Keratinocyte (primary cell): ENCODE results near the gene BAHCC1. TPM values are rescaled to one million over a fixed set of nuclear protein-coding genes. Genes with fewer than 3 reads are reported as not detected.

Experiments used
- DNase-seq: peaks from one replicate; pipeline ENCODE4 v3.0.0-alpha.2; 2011; ENCODE audit warnings: low read depth, missing footprints, low spot score
- FAIRE-seq: peaks from 2 replicates; lab custom pipeline; 2011; peaks lifted over from hg19 to GRCh38; lab: Jason Lieb, UNC
- H2AFZ ChIP-seq: 2 replicates; pipeline ENCODE4 v1.6.0; 2012; ENCODE audit warnings: low read length, control low read depth, inconsistent platforms; ENCODE audit not compliant: control insufficient read depth
- H3K27ac ChIP-seq: 2 replicates; pipeline ENCODE4 v1.5.1; 2011; ENCODE audit warnings: low read length; ENCODE audit not compliant: control insufficient read depth, insufficient read depth
- H3K27me3 ChIP-seq: 3 replicates; pipeline ENCODE4 v1.6.0; 2011; ENCODE audit warnings: low read length; ENCODE audit not compliant: control insufficient read depth, insufficient read depth; ENCODE audit errors: extremely low read depth
- H3K36me3 ChIP-seq, 2 experiments: 2 replicates in 1 of 2; 3 replicates in 1 of 2; pipeline ENCODE4 v1.5.1; 2011; ENCODE audit warnings: low read length in 2 of 2, mild to moderate bottlenecking in 1 of 2; ENCODE audit not compliant: control insufficient read depth in 2 of 2, insufficient read depth in 2 of 2; ENCODE audit errors: extremely low read depth in 1 of 2
- H3K4me1 ChIP-seq: 3 replicates; pipeline ENCODE4 v1.5.1; 2011; ENCODE audit warnings: low read length; ENCODE audit not compliant: control insufficient read depth, insufficient read depth; ENCODE audit errors: extremely low read depth
- H3K4me2 ChIP-seq: 3 replicates; pipeline ENCODE4 v1.6.0; 2011; ENCODE audit warnings: low read depth, low read length; ENCODE audit not compliant: control insufficient read depth, insufficient read depth; ENCODE audit errors: extremely low read depth
- H3K4me3 ChIP-seq, 3 experiments: fragments of 200-600 bp in 1 of 3; sonication (generic) in 1 of 3; 2 replicates in 2 of 3; 3 replicates in 1 of 3; pipeline ENCODE4 v1.5.1; 2011 to 2016; ENCODE audit warnings: low read length in 3 of 3, mild to moderate bottlenecking in 3 of 3, control low read depth in 2 of 3, inconsistent platforms in 1 of 3, low read depth in 1 of 3, mixed read lengths in 1 of 3, mixed run types in 1 of 3, moderate library complexity in 1 of 3; ENCODE audit not compliant: control insufficient read depth in 2 of 3, insufficient read depth in 2 of 3; ENCODE audit errors: extremely low read depth in 1 of 3
- H3K79me2 ChIP-seq: 2 replicates; pipeline ENCODE4 v1.6.0; 2012; ENCODE audit warnings: low read length; ENCODE audit not compliant: control insufficient read depth, insufficient read depth
- H3K9ac ChIP-seq: 3 replicates; pipeline ENCODE4 v1.6.0; 2011; ENCODE audit warnings: low read length; ENCODE audit not compliant: control insufficient read depth, insufficient read depth; ENCODE audit errors: extremely low read depth
- H3K9me1 ChIP-seq: 3 replicates; pipeline ENCODE4 v1.6.0; 2011; ENCODE audit warnings: low read length; ENCODE audit not compliant: control insufficient read depth, insufficient read depth; ENCODE audit errors: extremely low read depth
- H3K9me3 ChIP-seq: 2 replicates; pipeline ENCODE4 v1.5.1; 2012; ENCODE audit warnings: low read depth, low read length; ENCODE audit not compliant: control insufficient read depth
- H4K20me1 ChIP-seq: 3 replicates; pipeline ENCODE4 v1.6.0; 2011; ENCODE audit warnings: low read length; ENCODE audit not compliant: control insufficient read depth, insufficient read depth; ENCODE audit errors: extremely low read depth
- EZH2 ChIP-seq: IDR thresholded peaks from one replicate; pipeline ENCODE4 v1.6.1; 2012; ENCODE audit warnings: inconsistent platforms, mild to moderate bottlenecking, low read length, moderate library complexity
- dilution Hi-C: fragments of 300-500 bp; cut with MboI; formaldehyde crosslinking; loops from one replicate; pipeline ENCODE4 v1.7.0; 2020; ENCODE audit warnings: low sequenced_read_pairs; ENCODE audit not compliant: extremely low pct_ligation_motif_present
- polyA plus RNA-seq, 5 experiments: library from polyadenylated mRNA; depleted of rRNA in 3 of 5; stranded (reverse) in 3 of 5; stranded (forward) in 1 of 5; unstranded in 1 of 5; fragments of >200 nt; gene quantifications; 1 replicate in 1 of 5; 2 replicates in 3 of 5; 3 replicates in 1 of 5; pipeline versions ENCODE4 v1.2.1 to v1.2.3, GENCODE V29; 2011 to 2012; ENCODE audit warnings: missing spikeins in 2 of 5, low read depth in 1 of 5, low replicate concordance in 1 of 5
- TF ChIP-seq, protein P1 (sequence below), 3 experiments: IDR thresholded peaks in 1 of 3; conservative IDR thresholded peaks in 1 of 3; optimal IDR thresholded peaks in 1 of 3; 2 replicates in 2 of 3; 3 replicates in 1 of 3; pipeline versions ENCODE3 to v1.5.1; 2011; ENCODE audit warnings: low read length in 3 of 3, mild to moderate bottlenecking in 3 of 3, moderate library complexity in 2 of 3, control low read depth in 1 of 3, inconsistent platforms in 1 of 3; ENCODE audit not compliant: insufficient read depth in 2 of 3; ENCODE audit errors: extremely low read depth in 1 of 3

BAHCC1 gene
- polyA plus RNA-seq, 1 donor (not counting 4 experiments of a cell fraction or from before 2014, with no cell fraction given), result 0.52 TPM

DNA sequence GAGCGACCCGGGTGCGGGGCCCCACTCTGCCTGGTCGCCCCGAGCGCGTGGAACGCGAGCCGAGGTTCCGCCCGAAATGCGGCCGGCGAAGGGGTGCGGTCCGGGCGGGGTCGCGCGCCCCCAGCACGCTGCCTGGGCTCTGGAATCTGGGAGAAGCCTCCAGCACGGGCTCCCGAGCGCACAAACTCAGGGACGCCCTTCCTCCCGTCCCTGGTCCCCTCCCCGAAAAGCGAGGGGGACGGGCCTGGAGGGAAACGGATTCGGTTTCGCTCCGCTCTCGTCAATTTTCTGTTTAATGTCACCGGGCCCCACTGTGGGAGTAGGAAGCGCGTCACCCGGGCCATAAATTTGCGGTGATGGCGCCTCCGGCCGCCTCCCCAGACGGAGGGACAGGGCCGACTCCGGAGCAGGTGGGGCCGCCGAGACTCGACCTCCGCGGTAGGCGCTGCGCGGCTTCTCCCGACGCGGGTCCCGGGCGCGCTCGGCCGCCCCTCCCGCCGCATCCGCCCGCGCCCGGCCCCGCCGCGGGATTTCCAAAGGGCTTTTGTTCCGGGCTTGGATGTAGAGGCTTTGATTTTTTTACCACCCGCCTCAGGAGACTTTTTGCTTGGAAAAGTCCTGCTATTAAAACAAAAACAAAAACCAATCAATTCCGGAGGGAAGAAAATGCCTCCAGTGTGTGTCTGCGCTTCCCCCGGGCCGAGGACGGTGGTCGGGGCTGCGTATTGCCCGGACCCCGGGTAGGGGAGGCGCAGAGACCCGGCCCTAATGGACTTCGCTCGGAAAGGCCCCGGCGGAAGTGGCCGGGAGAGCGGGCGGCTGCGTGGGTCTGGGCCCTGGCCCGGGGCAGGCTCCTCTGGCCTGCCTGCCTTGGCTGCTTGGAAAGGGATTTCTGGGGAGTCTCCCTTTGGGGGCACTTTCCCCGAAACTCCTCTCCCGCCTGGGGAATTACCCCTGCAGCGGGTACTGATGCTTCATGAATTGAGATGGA lies 7.9 kb upstream of the BAHCC1 start:
- peak overlapping the region; percentile 29 for H2AFZ ChIP-seq
- peak overlapping the region; percentile 57 to 78 (median 62) for H3K4me3 ChIP-seq
- peak overlapping the region; percentile 79 for H3K4me2 ChIP-seq
- H3K4me1 ChIP-seq, result peaks cover 12% of the 10 kb centered on the region
- H4K20me1 ChIP-seq, result no peaks in the 10 kb centered on the region
- peaks cover 3% of the 10 kb centered on the region for H3K79me2 ChIP-seq
- no peaks in the 10 kb centered on the region for H3K9me1 ChIP-seq
- H3K36me3 ChIP-seq, result no peaks in the 10 kb centered on the region
- H3K27ac ChIP-seq, result peak overlapping the region; percentile 31
- H3K9ac ChIP-seq, result peak overlapping the region; percentile 67
- dilution Hi-C loops, result no loop called here
- peaks cover 7% of the 10 kb centered on the region for H3K27me3 ChIP-seq
- DNase-seq (no peak), FAIRE-seq (no peak)
- no peak for TF ChIP-seq EZH2
- TF ChIP-seq, protein P1, sequence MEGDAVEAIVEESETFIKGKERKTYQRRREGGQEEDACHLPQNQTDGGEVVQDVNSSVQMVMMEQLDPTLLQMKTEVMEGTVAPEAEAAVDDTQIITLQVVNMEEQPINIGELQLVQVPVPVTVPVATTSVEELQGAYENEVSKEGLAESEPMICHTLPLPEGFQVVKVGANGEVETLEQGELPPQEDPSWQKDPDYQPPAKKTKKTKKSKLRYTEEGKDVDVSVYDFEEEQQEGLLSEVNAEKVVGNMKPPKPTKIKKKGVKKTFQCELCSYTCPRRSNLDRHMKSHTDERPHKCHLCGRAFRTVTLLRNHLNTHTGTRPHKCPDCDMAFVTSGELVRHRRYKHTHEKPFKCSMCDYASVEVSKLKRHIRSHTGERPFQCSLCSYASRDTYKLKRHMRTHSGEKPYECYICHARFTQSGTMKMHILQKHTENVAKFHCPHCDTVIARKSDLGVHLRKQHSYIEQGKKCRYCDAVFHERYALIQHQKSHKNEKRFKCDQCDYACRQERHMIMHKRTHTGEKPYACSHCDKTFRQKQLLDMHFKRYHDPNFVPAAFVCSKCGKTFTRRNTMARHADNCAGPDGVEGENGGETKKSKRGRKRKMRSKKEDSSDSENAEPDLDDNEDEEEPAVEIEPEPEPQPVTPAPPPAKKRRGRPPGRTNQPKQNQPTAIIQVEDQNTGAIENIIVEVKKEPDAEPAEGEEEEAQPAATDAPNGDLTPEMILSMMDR (optimal IDR thresholded peaks at IDR 0.05 in 1 of 3, IDR thresholded peaks at IDR 0.05 in 1 of 3, conservative IDR thresholded peaks at IDR 0.05 in 1 of 3; ENCODE audit: extremely low read depth in 1 of 3, insufficient read depth in 2 of 3, low read length in 3 of 3), result no peak
- H3K9me3 ChIP-seq, result no peaks in the 10 kb centered on the region

DNA sequence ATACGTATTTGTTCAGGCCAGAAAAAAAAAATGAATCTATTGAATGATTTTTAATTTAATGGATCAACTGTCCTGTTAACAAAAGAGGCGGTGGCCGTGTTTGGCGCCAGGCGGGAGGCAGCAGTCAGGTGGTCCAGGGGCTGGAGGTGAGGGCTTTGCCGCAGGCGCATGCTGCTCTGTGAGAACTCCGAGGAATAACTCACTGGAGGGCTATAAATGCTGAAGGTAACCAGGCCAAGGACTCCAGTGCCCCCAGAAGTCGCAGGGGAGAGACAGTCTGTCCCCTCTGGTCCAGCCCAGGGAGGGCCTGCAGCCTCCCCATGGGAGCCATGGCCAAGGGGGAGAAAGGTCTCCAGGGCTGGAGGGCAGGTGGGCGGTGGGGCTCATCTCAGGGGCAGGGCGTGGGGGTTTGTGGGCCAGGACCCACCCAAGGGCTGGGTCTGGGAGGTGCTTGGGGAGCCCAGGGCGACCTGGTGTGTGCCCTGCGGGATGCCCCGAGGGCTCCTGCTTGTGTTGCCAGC lies 7.1 kb upstream of the BAHCC1 start:
- peak overlapping the region; percentile 67 for H3K9ac ChIP-seq
- H2AFZ ChIP-seq, result no peak overlapping the region
- no peak for FAIRE-seq
- DNase-seq, result no peak
- H3K27ac ChIP-seq, result no peak overlapping the region
- peaks cover 15% of the 10 kb centered on the region for H3K4me1 ChIP-seq
- H3K9me3 ChIP-seq, result no peaks in the 10 kb centered on the region
- dilution Hi-C loops, result no loop called here
- peaks cover 4% of the 10 kb centered on the region for H3K79me2 ChIP-seq
- no peaks in the 10 kb centered on the region for H3K36me3 ChIP-seq
- peak overlapping the region in 1 of 3 experiments; percentile 62 for H3K4me3 ChIP-seq
- H3K9me1 ChIP-seq, result no peaks in the 10 kb centered on the region
- H3K27me3 ChIP-seq, result peaks cover 7% of the 10 kb centered on the region
- TF ChIP-seq EZH2, result no peak
- TF ChIP-seq, protein P1 (optimal IDR thresholded peaks at IDR 0.05 in 1 of 3, IDR thresholded peaks at IDR 0.05 in 1 of 3, conservative IDR thresholded peaks at IDR 0.05 in 1 of 3; ENCODE audit: extremely low read depth in 1 of 3, insufficient read depth in 2 of 3, low read length in 3 of 3), result no peak
- H4K20me1 ChIP-seq, result no peaks in the 10 kb centered on the region
- peak overlapping the region; percentile 79 for H3K4me2 ChIP-seq
